GM12878 (cell line): Measurements from ENCODE around the gene CAMKK1. TPM values are rescaled to one million over a fixed set of nuclear protein-coding genes. Genes with fewer than 3 reads are reported as not detected.

Source experiments
- ATAC-seq: fragments of 200-7000 bp; cut with Tn5 transposase; 3 replicates; pipeline ENCODE4 v1.9.1; 2020; ENCODE audit warnings: mild to moderate bottlenecking, moderate library complexity
- BruUV-seq: library from RNA; stranded (reverse); fragments of 400-500 nt; replicated peaks from 2 replicates; lab custom pipeline; 2021; lab: Mats Ljungman, UMichigan
- CTCF ChIA-PET: fragments of 300-600 bp; sonication (Branson Sonifier 250); formaldehyde crosslinking; extraction: SDS; loops from one replicate; lab custom pipeline; 2021; ENCODE audit warnings: inconsistent platforms; lab: Yijun Ruan, JAX
- POLR2A ChIA-PET: fragments of 350-600 bp; formaldehyde crosslinking; extraction: SDS; loops from one replicate; lab custom pipeline; 2021; ENCODE audit warnings: inconsistent platforms; lab: Charles Lee
- RAD21 ChIA-PET: fragments of 300-600 bp; sonication (Branson Sonifier 250); formaldehyde crosslinking; loops from one replicate; lab custom pipeline; 2023; ENCODE audit warnings: antibody characterized with exemption; ENCODE audit not compliant: unreplicated experiment; lab: Charles Lee
- SMC1A ChIA-PET: fragments of 300-600 bp; sonication (Branson Sonifier 250); formaldehyde crosslinking; loops from one replicate; lab custom pipeline; 2023; ENCODE audit not compliant: unreplicated experiment, uncharacterized antibody; lab: Charles Lee
- DNase-seq: peaks from one replicate; pipeline ENCODE4 v3.0.0-alpha.2; 2011; ENCODE audit warnings: low read depth, low spot score
- FAIRE-seq: peaks from 3 replicates; lab custom pipeline; 2011; peaks lifted over from hg19 to GRCh38; lab: Jason Lieb, UNC
- H2AFZ ChIP-seq: 2 replicates; pipeline ENCODE4 v1.6.0; 2011; ENCODE audit warnings: low read depth, low read length, control low read depth; ENCODE audit not compliant: control insufficient read depth
- H3K27ac ChIP-seq: 2 replicates; pipeline ENCODE4 v1.5.1; 2011; ENCODE audit warnings: control low read depth; ENCODE audit not compliant: control insufficient read depth, insufficient read depth
- H3K27me3 ChIP-seq, 2 experiments: replicated peaks in 1 of 2; 2 replicates each; pipeline versions ENCODE4 v1.6.0 to v1.6.1; 2011; ENCODE audit warnings: low read length in 1 of 2; ENCODE audit not compliant: control insufficient read depth in 2 of 2, insufficient read depth in 2 of 2
- H3K36me3 ChIP-seq, 2 experiments: 2 replicates each; pipeline ENCODE4 v1.5.1; 2011; ENCODE audit warnings: low read length in 1 of 2; ENCODE audit not compliant: control insufficient read depth in 2 of 2, insufficient read depth in 2 of 2
- H3K4me1 ChIP-seq: 2 replicates; pipeline ENCODE4 v1.6.1; 2011; ENCODE audit warnings: mild to moderate bottlenecking, low read length, moderate library complexity, mixed read lengths; ENCODE audit not compliant: control insufficient read depth, insufficient read depth
- H3K4me2 ChIP-seq: 2 replicates; pipeline ENCODE4 v1.6.0; 2011; ENCODE audit warnings: control low read depth; ENCODE audit not compliant: control insufficient read depth, insufficient read depth
- H3K4me3 ChIP-seq: fragments of 200-600 bp; sonication (generic); 2 replicates; pipeline ENCODE4 v1.5.1; 2016
- H3K79me2 ChIP-seq: 2 replicates; pipeline ENCODE4 v1.6.0; 2011; ENCODE audit warnings: low read length; ENCODE audit not compliant: control insufficient read depth, insufficient read depth
- H3K9ac ChIP-seq: 2 replicates; pipeline ENCODE4 v1.8.0; 2011; ENCODE audit warnings: low read length, control low read depth, mixed read lengths; ENCODE audit not compliant: control insufficient read depth, insufficient read depth
- H3K9me3 ChIP-seq: replicated peaks from 3 replicates; pipeline ENCODE4 v1.5.1; 2011; ENCODE audit warnings: mild to moderate bottlenecking, low read length; ENCODE audit not compliant: control insufficient read depth, insufficient read depth
- H4K20me1 ChIP-seq: 2 replicates; pipeline ENCODE4 v1.6.0; 2011; ENCODE audit not compliant: control insufficient read depth, insufficient read depth
- ATF7 ChIP-seq: fragments of 450-650 bp; IDR thresholded peaks from 2 replicates; pipeline ENCODE4 v1.6.1; 2016; ENCODE audit warnings: low read depth, mild to moderate bottlenecking
- CHD4 ChIP-seq: fragments of 200-600 bp; sonication (generic); IDR thresholded peaks from 2 replicates; pipeline ENCODE4 v1.6.1; 2016; ENCODE audit warnings: mild to moderate bottlenecking
- CREM ChIP-seq: IDR thresholded peaks from 2 replicates; pipeline ENCODE4 v1.6.1; 2014; ENCODE audit warnings: antibody characterized with exemption, low read depth
- DPF2 ChIP-seq: fragments of 450-650 bp; IDR thresholded peaks from 2 replicates; pipeline ENCODE4 v1.6.1; 2017; ENCODE audit warnings: mild to moderate bottlenecking
- ELK1 ChIP-seq: IDR thresholded peaks from 2 replicates; pipeline ENCODE4 v1.6.1; 2012; ENCODE audit warnings: low read depth, low read length, improper control_type of control experiment
- GATAD2B ChIP-seq: fragments of 450-650 bp; conservative IDR thresholded peaks from 2 replicates; pipeline ENCODE4 v1.6.1; 2017; ENCODE audit warnings: low read depth, mild to moderate bottlenecking, moderate library complexity
- HDGF ChIP-seq: fragments of 450-650 bp; IDR thresholded peaks from 2 replicates; pipeline ENCODE4 v1.6.1; 2016; ENCODE audit warnings: antibody characterized with exemption
- IRF5 ChIP-seq: fragments of 450-650 bp; IDR thresholded peaks from 2 replicates; pipeline ENCODE4 v1.6.1; 2017; ENCODE audit warnings: borderline replicate concordance
- MTA3 ChIP-seq: IDR thresholded peaks from 2 replicates; pipeline ENCODE4 v1.6.1; 2012; ENCODE audit warnings: low read length, inconsistent platforms, borderline replicate concordance
- MYC ChIP-seq: IDR thresholded peaks from 2 replicates; pipeline ENCODE4 v1.6.1; 2011; ENCODE audit warnings: mild to moderate bottlenecking, low read length, moderate library complexity, inconsistent platforms; ENCODE audit not compliant: insufficient read depth, insufficient replicate concordance, insufficient read length, severe bottlenecking
- NFYA ChIP-seq: IDR thresholded peaks from 2 replicates; pipeline ENCODE4 v1.6.1; 2011; ENCODE audit warnings: low read depth, mild to moderate bottlenecking, low read length, improper control_type of control experiment, borderline replicate concordance
- SMARCA5 ChIP-seq: fragments of 450-650 bp; IDR thresholded peaks from 2 replicates; pipeline ENCODE4 v1.6.1; 2017; ENCODE audit warnings: mild to moderate bottlenecking
- ZBTB11 ChIP-seq: fragments of 450-650 bp; formaldehyde crosslinking; IDR thresholded peaks from 2 replicates; pipeline ENCODE4 v1.5.0; 2022; ENCODE audit warnings: mild to moderate bottlenecking, missing genetic modification characterization
- ZNF207 ChIP-seq: fragments of 450-650 bp; IDR thresholded peaks from 2 replicates; pipeline ENCODE4 v1.6.1; 2014; ENCODE audit warnings: antibody characterized with exemption, mild to moderate bottlenecking, borderline replicate concordance
- WGBS: methylation state at CpG from one replicate; pipeline ENCODE4 v1.1.6; 2016; ENCODE audit warnings: low lambda C conversion rate; ENCODE audit not compliant: insufficient replicate concordance, insufficient coverage; ENCODE audit errors: missing lambda C conversion rate; 5-methylcytosine and 5-hydroxymethylcytosine counted together
- in situ Hi-C: fragments of 300-500 bp; cut with MboI; formaldehyde crosslinking; loops from 9 replicates; pipeline ENCODE4 v1.14.3; 2018; ENCODE audit warnings: mixed read lengths
- intact Hi-C: fragments of 100-400 bp; cut with micrococcal nuclease; formaldehyde crosslinking; loops from one replicate; pipeline ENCODE4 v1.14.2; 2022; ENCODE audit not compliant: unreplicated experiment
- polyA plus RNA-seq, 11 experiments: library from polyadenylated mRNA; depleted of rRNA in 4 of 11; unstranded in 6 of 11; stranded (reverse) in 5 of 11; fragments of >200 nt; fragmentation: Nextera tagmentation in 4 of 11; fragmentation: Illumina TruSeq in 1 of 11; extraction: Ambion mirVana in 4 of 11; extraction: Trizol in 1 of 11; gene quantifications; 1 replicate in 1 of 11; 2 replicates in 10 of 11; pipeline versions ENCODE4 v1.2.1 to v1.2.3, GENCODE V29; 2011 to 2016; ENCODE audit warnings: inconsistent platforms in 2 of 11, missing spikeins in 2 of 11, low read depth in 1 of 11
- total RNA-seq, 4 experiments: library from RNA; depleted of rRNA in 3 of 4; stranded (reverse); fragments of >200 nt in 3 of 4; fragmentation: Illumina TruSeq in 1 of 4; extraction: Trizol in 1 of 4; gene quantifications; 2 replicates each; pipeline versions ENCODE4 v1.2.1 to v1.2.3, GENCODE V29; 2013 to 2021

CAMKK1 gene
- total and polyA plus RNA-seq, 10 of the 15 experiments (the other 5 are each of a cell fraction or from before 2014, with no cell fraction given), result 0.06 to 0.84 (median 0.37) TPM

- SMC1A ChIA-PET, result interaction anchor here (1.4 kb wide), 1 partner anchor 35 kb away, joined by 3 read pairs; no protein-coding TSS in a partner anchor
- BruUV-seq, result no TSS peak
- WGBS, result 73% methylated on average over 5 of the region's 5 CpGs
Observed at GRCh38 chr17:3879186-3879585, 13.7 kb downstream of the CAMKK1 start.

DNA sequence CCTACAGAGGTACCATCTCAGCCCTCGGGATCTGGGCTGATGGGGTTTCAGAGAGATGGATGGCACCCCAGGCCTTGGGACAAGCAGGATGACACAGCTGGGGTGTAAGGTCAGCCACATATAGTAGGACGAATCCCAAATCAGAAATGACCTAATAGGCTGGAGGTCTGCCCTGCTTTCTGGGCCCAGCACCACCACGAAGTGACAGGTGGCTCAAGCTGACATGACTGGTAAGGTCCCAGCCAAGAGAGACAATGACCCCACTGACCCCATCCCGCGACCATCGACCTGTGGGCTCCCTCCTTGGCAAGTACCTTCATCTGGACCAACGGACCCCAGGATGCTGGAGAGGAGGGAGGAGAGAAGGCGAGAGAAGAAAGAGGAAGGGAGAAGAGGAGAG is 15.6 kb downstream of the CAMKK1 start:
- H3K79me2 ChIP-seq, result no peaks in the 10 kb centered on the region
- H3K4me1 ChIP-seq, result no peaks in the 10 kb centered on the region
- H2AFZ ChIP-seq, result no peak overlapping the region
- H4K20me1 ChIP-seq, result no peaks in the 10 kb centered on the region
- BruUV-seq, result no TSS peak
- H3K9ac ChIP-seq, result no peak overlapping the region
- in situ Hi-C loops (no loop called here), intact Hi-C loops (no loop called here)
- no peaks in the 10 kb centered on the region for H3K27me3 ChIP-seq
- ATAC-seq (no peak), FAIRE-seq (no peak), DNase-seq (no peak)
- SMC1A ChIA-PET, result no interaction called here
- no peaks in the 10 kb centered on the region for H3K36me3 ChIP-seq
- TF ChIP-seq CREM (no peak), CHD4 (no peak), ATF7 (no peak), ZBTB11 (no peak), SMARCA5 (no peak), HDGF (no peak), MTA3 (no peak), MYC (no peak), ELK1 (no peak), DPF2 (no peak), NFYA (no peak), IRF5 (no peak)
- POLR2A ChIA-PET, result no interaction called here
- 40% methylated on average over 8 of the region's 8 CpGs for WGBS
- no peak overlapping the region for H3K4me3 ChIP-seq
- RAD21 ChIA-PET, result no interaction called here
- no peak overlapping the region for H3K4me2 ChIP-seq
- H3K9me3 ChIP-seq, result no peaks in the 10 kb centered on the region
- H3K27ac ChIP-seq, result no peak overlapping the region
- CTCF ChIA-PET, result interaction anchor here (1.5 kb wide), 1 partner anchor 140 kb away, joined by 3 read pairs; no protein-coding TSS in a partner anchor

More at GRCh38 chr17:3879186-3879585, 13.7 kb downstream of the CAMKK1 start:
- POLR2A ChIA-PET, result no interaction called here
- H3K27me3 ChIP-seq, result no peaks in the 10 kb centered on the region
- no peaks in the 10 kb centered on the region for H4K20me1 ChIP-seq
- H3K9ac ChIP-seq, result no peak overlapping the region
- no peak overlapping the region for H2AFZ ChIP-seq
- no peaks in the 10 kb centered on the region for H3K9me3 ChIP-seq
- DNase-seq, result no peak
- intact Hi-C loops (no loop called here), in situ Hi-C loops (no loop called here)
- no peak for TF ChIP-seq GATAD2B
- TF ChIP-seq ZNF207, result no peak
- RAD21 ChIA-PET, result no interaction called here
- no peak overlapping the region for H3K27ac ChIP-seq
- no peak overlapping the region for H3K4me2 ChIP-seq
- CTCF ChIA-PET, result interaction anchor here (0.7 kb wide), 1 partner anchor 16 kb away, joined by 3 read pairs; no protein-coding TSS in a partner anchor
- no peaks in the 10 kb centered on the region for H3K36me3 ChIP-seq
- no peaks in the 10 kb centered on the region for H3K79me2 ChIP-seq
- no peak overlapping the region for H3K4me3 ChIP-seq
- no peaks in the 10 kb centered on the region for H3K4me1 ChIP-seq
- no peak for ATAC-seq
- no peak for FAIRE-seq
